Stomach smooth muscle (tissue), 2 donors: Measurements from ENCODE around the gene NSRP1.
A peak's percentile ranks its signal among the peaks of the same experiment; 100 is the strongest.

Source experiments
- H3K27ac ChIP-seq: one replicate; pipeline ENCODE4 v1.7.0; 2013; ENCODE audit warnings: mild to moderate bottlenecking, low read length, inconsistent platforms
- H3K27me3 ChIP-seq, 2 donors: one replicate each; pipeline ENCODE4 v1.7.0; 2013; ENCODE audit warnings: low read length in 2 of 2; ENCODE audit not compliant: insufficient read depth in 2 of 2, control insufficient read depth in 1 of 2
- H3K36me3 ChIP-seq, 2 donors: one replicate each; pipeline ENCODE4 v1.7.0; 2013; ENCODE audit warnings: low read length in 2 of 2; ENCODE audit not compliant: control insufficient read depth in 2 of 2, insufficient read depth in 2 of 2
- H3K4me1 ChIP-seq: one replicate; pipeline ENCODE4 v1.7.0; 2013; ENCODE audit warnings: low read length; ENCODE audit not compliant: control insufficient read depth, insufficient read depth
- H3K4me3 ChIP-seq, 2 donors: one replicate each; pipeline ENCODE4 v1.7.0; 2013; ENCODE audit warnings: low read length in 2 of 2
- H3K9ac ChIP-seq, 2 donors: one replicate each; pipeline ENCODE4 v1.7.0; 2013; ENCODE audit warnings: low read length in 2 of 2, mild to moderate bottlenecking in 1 of 2
- H3K9me3 ChIP-seq, 2 donors: one replicate each; pipeline ENCODE4 v1.7.0; 2013; ENCODE audit warnings: low read length in 2 of 2; ENCODE audit not compliant: control insufficient read depth in 2 of 2
- donor health status: healthy.
- donor health status: Pancreatic carcinoma.

The NSRP1 gene

DNA sequence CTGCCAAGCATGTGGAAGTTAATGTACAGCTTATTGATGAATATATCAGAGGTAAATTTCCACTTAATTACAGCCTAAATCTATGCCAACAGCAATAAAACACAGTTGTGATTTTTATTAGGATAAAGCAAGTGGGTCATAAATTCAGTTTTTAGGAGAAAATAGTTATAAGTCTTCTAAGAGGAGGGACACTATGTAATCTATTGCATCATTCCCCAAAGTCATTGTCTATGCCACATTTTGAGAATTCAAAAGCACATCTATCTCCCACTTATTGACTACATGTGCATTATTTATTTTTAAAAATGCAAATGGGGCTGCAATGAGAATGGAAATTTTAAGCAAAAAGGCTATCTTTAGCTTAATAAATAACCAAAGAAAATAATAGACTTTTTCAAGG, 23.7 kb upstream of the NSRP1 start:
- no peaks in the 10 kb centered on the region for H3K4me1 ChIP-seq
- peaks cover 3 to 12% of the 10 kb centered on the region in 2 donors for H3K27me3 ChIP-seq
- H3K4me3 ChIP-seq: no peak overlapping the region
- H3K9ac ChIP-seq: no peak overlapping the region
- H3K36me3 ChIP-seq: no peaks in the 10 kb centered on the region
- H3K27ac ChIP-seq: no peak overlapping the region
- no peaks in the 10 kb centered on the region for H3K9me3 ChIP-seq

DNA sequence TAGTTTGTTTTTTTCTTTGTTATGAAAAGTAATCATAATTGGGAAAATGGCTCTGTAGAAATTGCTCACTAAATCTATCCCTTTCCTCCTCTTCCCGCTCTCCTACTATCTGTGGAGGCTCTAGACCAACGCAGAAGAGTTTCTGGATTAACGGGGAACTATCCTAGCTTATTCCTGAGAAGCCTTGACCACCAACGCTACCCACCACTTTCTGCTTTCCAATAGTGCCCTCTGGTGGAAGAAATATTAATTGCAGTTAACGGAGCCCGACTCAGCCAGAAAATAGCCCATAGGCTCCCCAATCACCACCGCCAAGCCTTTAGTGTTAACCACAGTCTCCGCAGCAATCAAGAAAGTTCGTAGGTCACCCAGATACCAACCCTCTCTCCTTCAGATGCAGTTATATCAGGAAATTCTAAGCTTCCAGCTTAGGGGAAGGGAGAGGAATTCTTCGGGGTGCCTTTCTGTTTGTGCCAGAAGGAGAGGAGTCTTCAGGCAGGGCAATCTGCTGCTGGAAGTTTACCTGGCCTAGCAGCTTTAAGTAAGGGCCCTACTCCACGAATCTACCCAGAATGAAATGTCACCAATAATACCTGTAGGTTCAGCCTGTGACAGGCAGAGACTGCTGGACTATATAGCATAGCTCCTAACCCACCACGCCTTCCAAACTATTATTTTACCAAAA, 23.0 kb upstream of the NSRP1 start:
- H3K4me1 ChIP-seq: no peaks in the 10 kb centered on the region
- no peaks in the 10 kb centered on the region for H3K36me3 ChIP-seq
- no peak overlapping the region for H3K4me3 ChIP-seq
- H3K9me3 ChIP-seq: no peaks in the 10 kb centered on the region
- H3K27ac ChIP-seq: no peak overlapping the region
- peak overlapping the region in 1 of 2 donors; percentile 60 for H3K9ac ChIP-seq
- peaks cover 3 to 11% of the 10 kb centered on the region in 2 donors for H3K27me3 ChIP-seq

DNA sequence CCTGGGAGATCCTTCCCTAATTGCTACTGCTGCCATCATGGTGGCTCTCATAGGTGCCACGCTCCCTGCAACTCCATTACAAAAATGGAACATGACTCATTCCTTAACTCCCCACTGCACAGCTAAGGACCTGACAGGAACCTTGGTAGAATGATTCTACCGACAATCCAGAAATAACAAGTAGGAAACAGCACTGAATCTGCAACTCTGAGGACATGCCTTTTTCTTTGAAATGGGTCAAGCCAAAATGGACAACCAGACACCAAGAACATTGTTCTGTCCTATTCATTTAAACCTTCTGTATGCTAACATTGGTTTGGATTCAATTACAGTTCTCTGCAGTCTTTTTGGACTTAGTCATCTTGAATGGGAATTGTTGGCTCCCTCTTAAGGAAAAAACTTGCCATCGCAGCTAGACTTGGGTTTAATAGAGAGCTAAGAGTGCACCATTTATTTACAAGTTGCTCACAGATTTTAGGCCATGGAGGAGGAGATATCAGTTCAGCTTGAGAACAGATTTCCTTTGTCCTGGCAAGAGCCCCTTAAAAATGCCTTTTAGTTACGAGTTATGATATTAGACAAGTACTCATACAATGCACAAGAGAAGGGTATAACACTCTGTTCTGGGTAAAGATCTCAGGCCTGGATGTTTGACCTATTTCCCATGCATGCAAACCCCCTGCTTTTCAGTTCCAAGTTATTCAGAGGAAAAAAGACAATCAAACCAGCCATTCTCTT, 20.9 kb upstream of the NSRP1 start:
- no peaks in the 10 kb centered on the region for H3K27me3 ChIP-seq
- H3K27ac ChIP-seq: no peak overlapping the region
- H3K9me3 ChIP-seq: no peaks in the 10 kb centered on the region
- no peak overlapping the region for H3K9ac ChIP-seq
- H3K36me3 ChIP-seq: no peaks in the 10 kb centered on the region
- H3K4me1 ChIP-seq: no peaks in the 10 kb centered on the region
- no peak overlapping the region for H3K4me3 ChIP-seq

DNA sequence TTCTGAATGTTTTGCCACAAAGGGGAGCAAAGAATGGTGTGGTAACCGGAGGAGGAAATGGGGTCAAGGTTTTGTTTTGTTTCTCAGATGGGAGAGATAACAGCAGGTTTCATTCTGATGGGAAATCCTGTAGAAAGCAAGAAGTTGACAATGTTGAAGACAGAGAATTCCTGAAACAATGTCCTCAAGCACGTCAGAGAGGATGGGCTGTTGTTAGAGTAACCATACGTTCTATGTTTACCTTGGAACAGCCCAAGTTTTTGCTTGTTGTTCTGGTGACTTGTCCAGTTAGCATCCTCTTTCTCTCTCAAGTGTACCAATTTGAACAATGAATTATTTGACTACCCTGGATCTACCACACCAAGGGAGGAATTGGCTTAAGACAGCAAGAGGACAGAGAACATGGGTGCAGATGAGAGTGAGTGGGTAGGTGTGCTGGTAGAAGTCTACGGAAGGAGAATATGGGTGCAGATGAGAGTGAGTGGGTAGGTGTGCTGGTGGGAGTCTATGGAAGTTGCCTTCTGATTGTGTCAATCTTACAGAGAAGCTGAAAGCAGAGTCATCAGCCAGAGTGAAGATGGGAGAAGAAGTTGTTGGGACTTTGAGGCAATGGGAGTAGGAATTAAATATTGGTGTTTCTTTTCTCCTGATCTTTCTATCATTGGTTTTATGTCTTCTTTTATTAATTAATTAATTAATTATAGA, 14.8 kb upstream of the NSRP1 start:
- H3K36me3 ChIP-seq: no peaks in the 10 kb centered on the region
- no peaks in the 10 kb centered on the region for H3K27me3 ChIP-seq
- no peak overlapping the region for H3K27ac ChIP-seq
- H3K4me3 ChIP-seq: no peak overlapping the region
- H3K9me3 ChIP-seq: no peaks in the 10 kb centered on the region
- no peak overlapping the region for H3K9ac ChIP-seq
- peaks cover 4% of the 10 kb centered on the region for H3K4me1 ChIP-seq

DNA sequence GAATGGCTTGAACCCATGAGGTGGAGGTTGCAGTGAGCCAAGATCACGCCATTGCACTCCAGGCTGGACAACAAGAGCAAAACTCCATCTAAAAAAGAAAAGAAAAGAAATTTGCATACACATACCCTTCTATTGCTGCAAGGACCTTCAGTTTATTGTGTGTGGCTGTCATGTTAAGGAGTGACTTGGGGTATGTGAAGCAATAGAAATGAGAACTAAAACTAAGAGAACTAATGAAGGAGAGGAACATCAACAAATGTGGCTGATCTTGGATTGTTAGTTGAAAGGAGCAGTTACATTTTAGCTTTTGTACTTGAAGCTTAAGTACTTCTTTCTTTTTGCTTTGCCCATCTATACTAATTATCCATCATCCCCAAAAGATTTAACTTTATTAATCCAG, 12.7 kb upstream of the NSRP1 start:
- Histone ChIP-seq H3K27ac (no peak overlapping the region), H3K4me3 (no peak overlapping the region), H3K9me3 (no peaks in the 10 kb centered on the region), H3K9ac (no peak overlapping the region), H3K36me3 (no peaks in the 10 kb centered on the region), H3K4me1 (peaks cover 4% of the 10 kb centered on the region), H3K27me3 (no peaks in the 10 kb centered on the region)

DNA sequence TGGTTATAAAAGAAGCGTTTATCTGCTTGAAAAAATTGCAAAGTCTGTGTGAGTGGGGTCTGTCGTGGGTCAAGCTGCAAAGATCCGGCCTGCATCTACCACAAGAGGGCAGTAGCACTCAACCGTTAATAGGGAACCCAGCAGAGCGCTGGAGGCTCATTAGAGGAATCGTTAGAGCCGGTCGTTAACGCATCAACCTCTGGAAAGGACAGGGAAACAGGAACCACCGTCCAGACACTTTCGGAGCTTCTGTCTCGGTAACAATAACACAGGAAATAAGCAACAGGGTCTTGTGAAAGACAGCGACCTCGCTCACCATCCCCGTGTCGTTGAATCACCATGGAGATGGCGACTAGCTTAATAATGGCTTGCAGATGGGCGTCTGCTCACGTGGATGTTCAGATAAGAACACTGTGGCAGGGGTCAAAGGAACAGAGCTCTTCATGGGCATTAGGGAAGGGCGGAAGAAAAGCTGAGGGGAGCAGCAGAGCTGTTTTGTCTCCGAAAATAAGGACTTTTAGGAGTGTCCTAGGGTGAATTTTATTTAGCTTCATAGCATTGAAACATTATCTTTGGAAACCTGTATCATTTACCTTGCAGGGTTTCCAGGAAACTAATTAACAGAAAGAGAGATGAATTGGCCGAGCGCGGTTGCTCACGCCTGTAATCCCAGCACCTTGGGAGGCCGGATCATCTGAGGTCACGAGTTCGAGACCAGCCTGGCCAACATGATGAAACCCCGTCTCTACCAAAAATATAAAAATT, 11.9 kb upstream of the NSRP1 start:
- Histone ChIP-seq H3K36me3 (no peaks in the 10 kb centered on the region), H3K4me1 (peaks cover 4% of the 10 kb centered on the region), H3K4me3 (peak overlapping the region; percentile 76 to 87), H3K27me3 (no peaks in the 10 kb centered on the region), H3K9ac (peak overlapping the region; percentile 53 to 60), H3K27ac (no peak overlapping the region), H3K9me3 (no peaks in the 10 kb centered on the region)

DNA sequence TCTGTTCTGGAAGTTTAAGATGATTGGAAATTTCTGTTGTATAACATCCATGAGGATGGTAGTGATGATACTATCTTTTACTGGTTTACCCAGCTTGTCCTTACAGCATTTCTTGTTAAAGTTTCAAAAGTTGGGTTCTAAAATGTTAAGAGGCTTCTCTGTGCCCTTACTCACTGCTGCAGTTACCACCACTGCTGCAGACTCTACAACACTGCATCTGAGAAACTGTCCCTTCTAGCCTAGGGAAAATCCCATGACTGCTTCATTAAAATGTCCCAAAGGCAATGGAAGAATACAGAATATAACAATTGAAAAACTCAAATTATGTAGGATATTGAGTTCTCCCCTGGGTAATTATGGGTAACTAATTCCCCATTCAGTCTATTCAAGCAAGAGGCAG, 3.8 kb upstream of the NSRP1 start:
- Histone ChIP-seq H3K27me3 (no peaks in the 10 kb centered on the region), H3K9me3 (no peaks in the 10 kb centered on the region), H3K4me1 (peaks cover under 1% of the 10 kb centered on the region), H3K36me3 (no peaks in the 10 kb centered on the region), H3K9ac (no peak overlapping the region), H3K4me3 (no peak overlapping the region), H3K27ac (no peak overlapping the region)

DNA sequence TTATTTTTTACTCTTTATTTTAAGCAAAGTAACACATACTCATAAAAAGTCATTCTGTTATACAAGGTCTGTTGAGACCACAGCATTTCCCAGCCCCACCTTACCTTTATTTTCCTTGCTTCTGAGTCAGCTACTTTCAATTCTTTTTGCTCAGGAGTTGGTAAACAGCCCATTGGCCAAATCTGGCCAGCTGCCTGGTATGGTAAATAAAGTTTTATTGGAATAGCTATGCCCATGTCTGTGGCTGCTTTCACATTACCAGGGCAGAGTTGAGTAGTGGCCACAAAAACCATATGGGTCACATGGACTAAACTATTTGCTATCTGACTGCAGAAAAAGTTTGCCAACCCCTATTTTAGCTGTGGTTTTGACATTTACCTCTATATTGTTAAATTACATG, 3.4 kb upstream of the NSRP1 start:
- no peak overlapping the region for H3K4me3 ChIP-seq
- H3K4me1 ChIP-seq: peaks cover 4% of the 10 kb centered on the region
- H3K27ac ChIP-seq: no peak overlapping the region
- no peaks in the 10 kb centered on the region for H3K36me3 ChIP-seq
- no peak overlapping the region for H3K9ac ChIP-seq
- no peaks in the 10 kb centered on the region for H3K9me3 ChIP-seq
- no peaks in the 10 kb centered on the region for H3K27me3 ChIP-seq

DNA sequence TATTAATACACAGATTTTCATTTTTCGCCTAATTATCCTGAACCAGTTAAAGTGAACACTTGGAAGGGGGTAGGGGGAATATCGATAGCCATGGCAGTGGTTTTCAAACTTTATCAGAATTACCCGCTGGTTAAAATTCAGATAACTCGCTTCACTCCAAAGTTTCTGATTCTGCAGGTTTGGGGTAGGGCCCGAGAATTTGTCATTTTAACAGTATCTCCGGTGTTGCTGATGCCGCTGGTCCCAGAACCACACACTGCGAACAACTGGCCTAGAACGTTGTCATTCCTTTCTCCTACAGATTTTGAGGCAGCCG, 313 bp upstream of the NSRP1 start:
- Histone ChIP-seq H3K36me3 (no peaks in the 10 kb centered on the region), H3K27me3 (no peaks in the 10 kb centered on the region), H3K27ac (peak overlapping the region; percentile 97), H3K4me1 (peaks cover 4% of the 10 kb centered on the region), H3K4me3 (peak overlapping the region; percentile 91 to 92), H3K9ac (peak overlapping the region; percentile 99), H3K9me3 (no peaks in the 10 kb centered on the region)

DNA sequence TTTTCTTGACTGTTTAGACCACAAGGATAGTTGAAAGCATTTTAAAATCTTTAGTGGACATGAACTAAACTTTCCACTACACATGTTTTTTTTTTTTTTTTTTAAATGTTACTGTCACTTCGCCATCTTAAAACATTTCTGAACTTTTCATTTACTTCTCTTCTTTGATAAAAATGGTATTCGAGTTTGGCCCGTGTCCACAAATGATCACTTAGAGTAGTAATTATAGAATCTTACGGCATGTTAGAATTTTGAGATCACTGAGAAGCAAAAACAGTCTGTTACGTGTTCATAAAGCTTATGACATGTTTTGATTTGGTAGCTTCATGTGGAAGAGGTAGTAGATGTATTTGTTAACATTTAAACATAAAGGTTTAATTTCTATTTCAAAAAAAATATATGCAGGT, 1.1 kb downstream of the NSRP1 start:
- no peaks in the 10 kb centered on the region for H3K36me3 ChIP-seq
- H3K4me3 ChIP-seq: peak overlapping the region; percentile 91 to 92
- peaks cover 4% of the 10 kb centered on the region for H3K4me1 ChIP-seq
- peak overlapping the region; percentile 97 for H3K27ac ChIP-seq
- no peaks in the 10 kb centered on the region for H3K27me3 ChIP-seq
- peak overlapping the region; percentile 99 for H3K9ac ChIP-seq
- H3K9me3 ChIP-seq: no peaks in the 10 kb centered on the region
